ENCODE results near the gene OR51G2. TPM values are rescaled to one million over a fixed set of nuclear protein-coding genes. Genes with fewer than 3 reads are reported as not detected.

OR51G2 gene
- total RNA-seq, 4 donors from 2014 or later, result not detected

- H3K9me3 ChIP-seq, result no peaks in the 10 kb centered on the region
- no peak within 1 kb of the TSS for H3K27ac ChIP-seq (replicated peaks in 1 of 4)
- H3K4me1 ChIP-seq, result no peaks in the 10 kb centered on the region
- TF ChIP-seq POLR2AphosphoS5 (IDR thresholded peaks at IDR 0.05) (no peak), CTCF (IDR thresholded peaks at IDR 0.05) (no peak), EP300 (IDR thresholded peaks at IDR 0.05) (no peak), POLR2A (IDR thresholded peaks at IDR 0.05; ENCODE audit: low read depth) (no peak)
- intact Hi-C loops (cut with DNase I), result no loop called here
- no peak for DNase-seq (ENCODE audit: extremely low spot score)
- no peaks in the 10 kb centered on the region for H3K27me3 ChIP-seq
- no peak within 1 kb of the TSS for H3K4me3 ChIP-seq
- no peaks in the 10 kb centered on the region for H3K36me3 ChIP-seq
These were observed 28.4 kb upstream of the OR51G2 start, which contains the start of gene OR51A4 for GRCh38 chr11:4947505-4947904. OR51A4 (minus strand) TSS chr11:4947605; CDS start chr11:4947100, 505 bp downstream.

GRCh38 chr11:4936745-4937144, 17.6 kb upstream of the OR51G2 start:
- TF ChIP-seq POLR2A (IDR thresholded peaks at IDR 0.05; ENCODE audit: low read depth), result no peak
- TF ChIP-seq CTCF (IDR thresholded peaks at IDR 0.05), result no peak
- no peak for TF ChIP-seq EP300 (IDR thresholded peaks at IDR 0.05)
- TF ChIP-seq POLR2AphosphoS5 (IDR thresholded peaks at IDR 0.05), result no peak
- no peaks in the 10 kb centered on the region for H3K4me1 ChIP-seq
- H3K27ac ChIP-seq (replicated peaks in 1 of 4), result no peak overlapping the region
- H3K4me3 ChIP-seq, result no peak overlapping the region
- H3K27me3 ChIP-seq, result no peaks in the 10 kb centered on the region
- intact Hi-C loops (cut with DNase I), result no loop called here
- DNase-seq (ENCODE audit: extremely low spot score), result no peak
- H3K36me3 ChIP-seq, result no peaks in the 10 kb centered on the region
- 75% methylated on average over 3 of the region's 3 CpGs for WGBS
- no peaks in the 10 kb centered on the region for H3K9me3 ChIP-seq

- Histone ChIP-seq H3K36me3 (no peaks in the 10 kb centered on the region), H3K4me1 (no peaks in the 10 kb centered on the region), H3K27ac (replicated peaks in 1 of 4) (no peak overlapping the region), H3K4me3 (no peak overlapping the region), H3K27me3 (no peaks in the 10 kb centered on the region), H3K9me3 (no peaks in the 10 kb centered on the region)
- TF ChIP-seq POLR2AphosphoS5 (IDR thresholded peaks at IDR 0.05) (no peak), EP300 (IDR thresholded peaks at IDR 0.05) (no peak), POLR2A (IDR thresholded peaks at IDR 0.05; ENCODE audit: low read depth) (no peak), CTCF (IDR thresholded peaks at IDR 0.05) (no peak)
- intact Hi-C loops (cut with DNase I), result no loop called here
- DNase-seq (ENCODE audit: extremely low spot score), result no peak
- 71% methylated on average over 4 of the region's 4 CpGs for WGBS
These were observed 13.6 kb upstream of the OR51G2 start for GRCh38 chr11:4932751-4933150.

GRCh38 chr11:4926608-4927007, 7.5 kb upstream of the OR51G2 start:
- H3K27me3 ChIP-seq, result no peaks in the 10 kb centered on the region
- no peaks in the 10 kb centered on the region for H3K4me1 ChIP-seq
- H3K36me3 ChIP-seq, result no peaks in the 10 kb centered on the region
- intact Hi-C loops (cut with DNase I), result no loop called here
- no peak for TF ChIP-seq POLR2A (IDR thresholded peaks at IDR 0.05; ENCODE audit: low read depth)
- TF ChIP-seq EP300 (IDR thresholded peaks at IDR 0.05), result no peak
- TF ChIP-seq CTCF (IDR thresholded peaks at IDR 0.05), result no peak
- TF ChIP-seq POLR2AphosphoS5 (IDR thresholded peaks at IDR 0.05), result no peak
- H3K4me3 ChIP-seq, result no peak overlapping the region
- H3K9me3 ChIP-seq, result no peaks in the 10 kb centered on the region
- DNase-seq (ENCODE audit: extremely low spot score), result no peak
- no peak overlapping the region for H3K27ac ChIP-seq (replicated peaks in 1 of 4)

GRCh38 chr11:4924239-4924638, 5.1 kb upstream of the OR51G2 start, which contains the start of gene OR51G1:
OR51G1 (minus strand) TSS chr11:4924339; CDS start chr11:4924339, 0 bp downstream.
- Histone ChIP-seq H3K4me3 (no peak within 1 kb of the TSS), H3K27ac (replicated peaks in 1 of 4) (no peak within 1 kb of the TSS), H3K27me3 (no peaks in the 10 kb centered on the region), H3K36me3 (no peaks in the 10 kb centered on the region), H3K9me3 (no peaks in the 10 kb centered on the region), H3K4me1 (no peaks in the 10 kb centered on the region)
- WGBS, result 89% methylated on average over 1 of the region's 1 CpG
- TF ChIP-seq CTCF (IDR thresholded peaks at IDR 0.05) (no peak), POLR2AphosphoS5 (IDR thresholded peaks at IDR 0.05) (no peak), EP300 (IDR thresholded peaks at IDR 0.05) (no peak), POLR2A (IDR thresholded peaks at IDR 0.05; ENCODE audit: low read depth) (no peak)
- intact Hi-C loops (cut with DNase I), result no loop called here
- DNase-seq (ENCODE audit: extremely low spot score), result no peak

All from esophagus muscularis mucosa (tissue), 4 donors.